Tibial artery (tissue), 4 donors: ENCODE results near the gene FBN1.

Experiments
- DNase-seq, 2 donors: peaks; one replicate each; pipeline ENCODE4 v3.0.0-alpha.2; 2019
- H3K27ac ChIP-seq, 2 donors: fragments of 200-600 bp; sonication (generic) in 1 of 2; 1 replicate in 1 of 2; 2 replicates in 1 of 2; pipeline ENCODE4 v1.5.1; 2018 to 2019; ENCODE audit warnings: mild to moderate bottlenecking in 1 of 2
- H3K27me3 ChIP-seq, 2 donors: fragments of 200-600 bp; sonication (generic) in 1 of 2; one replicate each; pipeline versions ENCODE4 v1.5.1 to v1.6.0; 2016 to 2019
- H3K36me3 ChIP-seq, 3 donors: fragments of 200-600 bp; sonication (generic) in 2 of 3; one replicate each; pipeline ENCODE4 v1.5.1; 2016 to 2019; ENCODE audit warnings: mild to moderate bottlenecking in 2 of 3
- H3K4me1 ChIP-seq, 4 donors: fragments of 200-600 bp; sonication (generic) in 2 of 4; 1 replicate in 3 of 4; 2 replicates in 1 of 4; pipeline ENCODE4 v1.5.1; 2016 to 2019
- H3K4me3 ChIP-seq, 2 donors: fragments of 200-600 bp; sonication (generic) in 1 of 2; 1 replicate in 1 of 2; 2 replicates in 1 of 2; pipeline ENCODE4 v1.5.1; 2018 to 2019; ENCODE audit warnings: mild to moderate bottlenecking in 2 of 2
- H3K9me3 ChIP-seq, 3 donors: fragments of 200-600 bp; sonication (generic) in 1 of 3; one replicate each; pipeline ENCODE4 v1.5.1; 2016 to 2019
- CTCF ChIP-seq, 2 experiments: fragments of 200-600 bp in 1 of 2; fragments of 450-650 bp in 1 of 2; IDR thresholded peaks; one replicate each; pipeline ENCODE4 v1.5.1; 2017 to 2019; ENCODE audit warnings: antibody characterized with exemption in 2 of 2, mild to moderate bottlenecking in 1 of 2, moderate library complexity in 1 of 2
- intact Hi-C: fragments of 100-400 bp; cut with DNase I; formaldehyde crosslinking; loops from one replicate; pipeline ENCODE4 v1.15.0; 2023; ENCODE audit warnings: low total_unique reads

Gene FBN1

GRCh38 chr15:48507416-48508065 lies 138.0 kb downstream of the FBN1 start:
- Histone ChIP-seq H3K4me3 (no peak overlapping the region), H3K36me3 (peaks cover 19 to 65% (median 26%) of the 10 kb centered on the region in 3 donors), H3K27ac (no peak overlapping the region), H3K9me3 (no peaks in the 10 kb centered on the region), H3K27me3 (no peaks in the 10 kb centered on the region), H3K4me1 (peaks cover 0 to 10% (median 0%) of the 10 kb centered on the region in 4 donors)
- DNase-seq = no peak
- TF ChIP-seq CTCF (IDR thresholded peaks at IDR 0.05) = peak; percentile 54 to 60
- intact Hi-C loops = no loop called here

- Histone ChIP-seq H3K4me1 (no peaks in the 10 kb centered on the region), H3K4me3 (no peak overlapping the region), H3K27me3 (no peaks in the 10 kb centered on the region), H3K27ac (no peak overlapping the region), H3K9me3 (no peaks in the 10 kb centered on the region), H3K36me3 (peaks cover 39 to 70% (median 42%) of the 10 kb centered on the region in 3 donors)
- intact Hi-C loops = no loop called here
- TF ChIP-seq CTCF (IDR thresholded peaks at IDR 0.05) = no peak
- no peak for DNase-seq
Observed at GRCh38 chr15:48505067-48505466, 140.4 kb downstream of the FBN1 start.

- Histone ChIP-seq H3K9me3 (no peaks in the 10 kb centered on the region), H3K4me1 (no peaks in the 10 kb centered on the region), H3K27ac (no peak overlapping the region), H3K27me3 (no peaks in the 10 kb centered on the region), H3K36me3 (peaks cover 52 to 72% (median 52%) of the 10 kb centered on the region in 3 donors), H3K4me3 (no peak overlapping the region)
- DNase-seq = no peak
- no peak for TF ChIP-seq CTCF (IDR thresholded peaks at IDR 0.05)
- intact Hi-C loops = no loop called here
Observed at GRCh38 chr15:48501208-48501607, 144.3 kb downstream of the FBN1 start.

GRCh38 chr15:48500595-48500994 lies 144.9 kb downstream of the FBN1 start:
- no peak for DNase-seq
- Histone ChIP-seq H3K27ac (no peak overlapping the region), H3K27me3 (no peaks in the 10 kb centered on the region), H3K9me3 (no peaks in the 10 kb centered on the region), H3K4me1 (no peaks in the 10 kb centered on the region), H3K4me3 (no peak overlapping the region), H3K36me3 (peaks cover 55 to 74% (median 58%) of the 10 kb centered on the region in 3 donors)
- TF ChIP-seq CTCF (IDR thresholded peaks at IDR 0.05) = no peak
- intact Hi-C loops = no loop called here

GRCh38 chr15:48499978-48500377 lies 145.5 kb downstream of the FBN1 start:
- intact Hi-C loops = no loop called here
- H3K27me3 ChIP-seq = no peaks in the 10 kb centered on the region
- H3K9me3 ChIP-seq = no peaks in the 10 kb centered on the region
- no peak for TF ChIP-seq CTCF (IDR thresholded peaks at IDR 0.05)
- H3K36me3 ChIP-seq = peaks cover 61 to 74% (median 62%) of the 10 kb centered on the region in 3 donors
- no peak overlapping the region for H3K27ac ChIP-seq
- no peaks in the 10 kb centered on the region for H3K4me1 ChIP-seq
- DNase-seq = no peak
- no peak overlapping the region for H3K4me3 ChIP-seq
